ENCODE measurements around the gene PRSS2.
"Not testable (repeated sequence)": the region's sequence is repeated elsewhere in the genome, so short reads cannot be mapped to it uniquely, and the experiment has no call there.

Gene PRSS2

GRCh38 chr7:142752376-142753225 is 18.2 kb upstream of the PRSS2 start:
- no peak for TF ChIP-seq CTCF (IDR thresholded peaks at IDR 0.05; ENCODE audit: low read depth, low read length, poor library complexity, severe bottlenecking)
- TF ChIP-seq EZH2phosphoT487 (IDR thresholded peaks at IDR 0.05; ENCODE audit: borderline replicate concordance, low read length): no peak
- H3K9me2 ChIP-seq (replicated peaks; ENCODE audit: control insufficient read depth, low read length): no peaks in the 10 kb centered on the region
- no peaks in the 10 kb centered on the region for H3K27me3 ChIP-seq (ENCODE audit: control insufficient read depth, low read length)
- H3K27ac ChIP-seq (ENCODE audit: low read depth, low read length): no peak overlapping the region
- H3F3A ChIP-seq (ENCODE audit: control insufficient read depth, insufficient read depth): no peaks in the 10 kb centered on the region
- H3K36me3 ChIP-seq (ENCODE audit: control insufficient read depth, low read length): no peaks in the 10 kb centered on the region
- no peaks in the 10 kb centered on the region for H3K9me3 ChIP-seq (ENCODE audit: control insufficient read depth, insufficient read depth, low read length)
- no peaks in the 10 kb centered on the region for H3K4me1 ChIP-seq (ENCODE audit: control insufficient read depth, low read length)
- no peak overlapping the region for H3K4me3 ChIP-seq (ENCODE audit: low read length)
- H4K20me1 ChIP-seq (ENCODE audit: control insufficient read depth, insufficient read depth, low read depth, low read length): no peaks in the 10 kb centered on the region
- H3K79me2 ChIP-seq (ENCODE audit: control insufficient read depth, low read length): no peaks in the 10 kb centered on the region
- H3K4me2 ChIP-seq (ENCODE audit: low read length): no peak overlapping the region

GRCh38 chr7:142753366-142753765 is 17.4 kb upstream of the PRSS2 start:
- no peak for TF ChIP-seq CTCF (IDR thresholded peaks at IDR 0.05; ENCODE audit: low read depth, low read length, poor library complexity, severe bottlenecking)
- TF ChIP-seq EZH2phosphoT487 (IDR thresholded peaks at IDR 0.05; ENCODE audit: borderline replicate concordance, low read length): no peak
- Histone ChIP-seq H3K36me3 (ENCODE audit: control insufficient read depth, low read length) (no peaks in the 10 kb centered on the region), H3K4me2 (ENCODE audit: low read length) (no peak overlapping the region), H3K27ac (ENCODE audit: low read depth, low read length) (no peak overlapping the region), H3K9me3 (ENCODE audit: control insufficient read depth, insufficient read depth, low read length) (no peaks in the 10 kb centered on the region), H3K27me3 (ENCODE audit: control insufficient read depth, low read length) (peaks cover 3% of the 10 kb centered on the region; the same call in 1 of the 2 replicates), H3K9me2 (replicated peaks; ENCODE audit: control insufficient read depth, low read length) (no peaks in the 10 kb centered on the region), H3K4me3 (ENCODE audit: low read length) (no peak overlapping the region), H4K20me1 (ENCODE audit: control insufficient read depth, insufficient read depth, low read depth, low read length) (no peaks in the 10 kb centered on the region), H3K4me1 (ENCODE audit: control insufficient read depth, low read length) (no peaks in the 10 kb centered on the region), H3K79me2 (ENCODE audit: control insufficient read depth, low read length) (no peaks in the 10 kb centered on the region), H3F3A (ENCODE audit: control insufficient read depth, insufficient read depth) (no peaks in the 10 kb centered on the region)

- not testable (repeated sequence) for H4K20me1 ChIP-seq (ENCODE audit: control insufficient read depth, insufficient read depth, low read depth, low read length); H3K79me2 ChIP-seq (ENCODE audit: control insufficient read depth, low read length); H3K36me3 ChIP-seq (ENCODE audit: control insufficient read depth, low read length); H3K4me3 ChIP-seq (ENCODE audit: low read length); H3F3A ChIP-seq (ENCODE audit: control insufficient read depth, insufficient read depth); H3K9me2 ChIP-seq (replicated peaks; ENCODE audit: control insufficient read depth, low read length); H3K27ac ChIP-seq (ENCODE audit: low read depth, low read length); H3K9me3 ChIP-seq (ENCODE audit: control insufficient read depth, insufficient read depth, low read length); H3K4me2 ChIP-seq (ENCODE audit: low read length); H3K27me3 ChIP-seq (ENCODE audit: control insufficient read depth, low read length); H3K4me1 ChIP-seq (ENCODE audit: control insufficient read depth, low read length)
These were observed 16.8 kb upstream of the PRSS2 start for GRCh38 chr7:142753925-142754491.
